ENCODE measurements around the gene ADARB2.

- TF ChIP-seq CTCF (IDR thresholded peaks at IDR 0.05) = no peak
- no peak for TF ChIP-seq RXRA (IDR thresholded peaks at IDR 0.05; ENCODE audit: borderline replicate concordance, low read depth)
- no peak for TF ChIP-seq TAF1 (IDR thresholded peaks at IDR 0.05; ENCODE audit: borderline replicate concordance, low read depth, low read length)
- no peak for TF ChIP-seq EP300 (IDR thresholded peaks at IDR 0.05; ENCODE audit: borderline replicate concordance in 1 of 2, low read depth in 1 of 2, low read length in 1 of 2)
- no peak for TF ChIP-seq SMC3 (IDR thresholded peaks at IDR 0.05; ENCODE audit: low read depth, low read length)
- no peak for TF ChIP-seq RAD21 (IDR thresholded peaks at IDR 0.05; ENCODE audit: low read length)
- no peak for TF ChIP-seq RFX5 (IDR thresholded peaks at IDR 0.05; ENCODE audit: low read length)
Observed at GRCh38 chr10:1137499-1138163, 599.7 kb downstream of the ADARB2 start.
